Ammon's horn (tissue), 1 donor: ENCODE results near the gene CST5.
"Not testable (repeated sequence)": the region's sequence is repeated elsewhere in the genome, so short reads cannot be mapped to it uniquely, and the experiment has no call there.

Experiments
- DNase-seq: peaks from one replicate; pipeline ENCODE4 v3.0.0-alpha.2; 2016; ENCODE audit warnings: low spot score

The CST5 gene

GRCh38 chr20:23879328-23879798, at the start of gene CST5:
Gene CST5 (minus strand): TSS chr20:23879748. CDS start chr20:23879676, 72 bp downstream.
- no peak for DNase-seq

DNA sequence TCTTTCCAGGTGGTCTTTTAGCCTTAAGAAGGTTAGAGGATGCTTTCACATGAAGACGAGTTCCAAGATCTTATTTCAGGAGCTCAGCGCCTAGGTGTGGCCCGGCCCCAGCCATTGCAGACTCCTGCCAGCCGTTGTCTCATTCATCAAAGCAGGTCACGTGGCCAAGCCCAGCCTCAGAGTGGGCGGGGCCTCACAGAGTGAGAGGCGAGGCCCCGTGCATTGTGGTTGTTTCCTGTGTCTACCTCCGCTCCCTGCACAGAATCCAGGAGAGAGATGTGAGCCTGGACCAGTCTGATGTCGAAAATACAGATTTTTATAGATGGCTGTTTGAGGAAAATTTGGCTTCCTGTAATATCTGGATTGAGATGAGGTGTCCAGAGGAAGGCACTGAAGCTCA, 49.2 kb upstream of the CST5 start:
- no peak for DNase-seq

DNA sequence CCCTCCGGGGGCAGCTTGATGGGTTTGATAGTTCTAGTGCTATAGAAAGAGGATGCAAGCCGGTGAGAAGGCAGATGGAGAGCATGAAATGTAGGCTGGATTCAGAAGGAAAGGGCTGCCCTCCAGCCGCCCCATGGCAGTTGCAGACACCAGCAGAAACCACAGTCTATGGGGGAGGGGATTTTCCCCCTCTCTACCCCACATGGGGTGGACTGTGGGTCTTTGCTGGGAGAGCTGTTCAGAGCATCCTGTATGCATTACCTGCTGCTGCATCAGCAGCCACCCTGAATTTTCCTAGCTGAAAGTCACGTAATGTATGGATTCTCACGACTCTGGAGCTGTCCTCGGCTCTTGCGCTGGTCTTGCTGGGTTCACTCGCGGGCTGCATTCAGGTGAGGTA, 48.8 kb upstream of the CST5 start:
- DNase-seq, result no peak

GRCh38 chr20:23926944-23927872, 47.7 kb upstream of the CST5 start:
- no peak for DNase-seq

- no peak for DNase-seq
Observed at GRCh38 chr20:23926526-23926880, 47.0 kb upstream of the CST5 start.

DNA sequence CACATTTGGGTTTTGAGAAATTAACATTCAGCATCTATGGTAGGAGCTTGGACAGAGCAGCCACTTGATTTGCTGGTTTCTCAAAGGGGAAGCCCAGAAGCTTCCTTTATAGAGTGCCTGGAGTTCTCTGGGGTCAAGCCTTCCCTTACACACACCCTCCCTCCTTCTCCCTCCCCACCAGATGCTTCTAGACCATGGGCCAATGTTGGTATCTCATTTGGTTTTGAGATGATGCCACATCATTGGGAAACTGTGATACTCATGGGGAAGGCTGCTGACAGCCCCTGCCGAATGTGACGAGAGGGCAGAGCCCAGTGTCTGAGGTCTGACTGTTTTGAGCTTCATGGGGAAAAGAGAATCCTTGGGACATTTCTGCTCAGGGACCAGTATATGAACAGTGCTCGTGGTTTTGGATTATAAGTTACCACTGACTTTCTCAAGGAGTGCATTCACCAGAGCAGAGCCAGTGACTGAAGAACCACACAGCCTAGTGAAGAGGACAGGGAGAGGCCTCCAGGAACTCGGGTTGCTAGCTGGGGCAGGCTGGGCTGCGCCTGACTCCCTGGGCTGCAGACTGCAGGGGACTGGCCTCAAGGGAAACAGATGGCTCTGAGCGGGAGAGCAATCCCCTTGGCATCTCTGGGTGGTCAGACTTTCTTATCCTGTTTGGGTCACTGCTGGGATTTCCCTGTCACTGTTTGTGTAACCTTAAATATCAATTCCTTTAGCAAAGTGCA, 46.4 kb upstream of the CST5 start:
- DNase-seq, result no peak

DNA sequence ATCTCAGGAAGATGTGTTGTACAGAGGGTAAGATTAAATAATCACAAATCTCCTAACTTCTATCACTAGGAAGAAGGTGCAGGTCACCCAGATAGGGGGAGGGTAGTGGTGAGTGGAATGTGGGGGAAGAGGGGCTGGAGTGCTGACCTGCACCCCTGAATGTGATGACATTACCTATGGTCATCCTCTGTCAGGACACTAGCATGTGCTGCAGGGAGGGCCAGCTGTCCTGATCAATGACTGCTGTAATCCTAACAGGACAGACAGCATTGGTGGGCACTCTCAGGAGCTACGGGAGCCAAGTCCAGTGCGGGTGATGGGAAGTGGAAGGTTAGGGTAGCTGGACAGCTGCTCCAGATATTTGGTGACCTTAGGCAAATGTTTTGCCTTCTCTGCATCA, 45.2 kb upstream of the CST5 start:
- DNase-seq, result no peak

GRCh38 chr20:23923891-23924435, 44.4 kb upstream of the CST5 start:
- no peak for DNase-seq

- DNase-seq, result no peak
Observed at GRCh38 chr20:23923311-23923710, 43.8 kb upstream of the CST5 start.

GRCh38 chr20:23920408-23921325, 41.1 kb upstream of the CST5 start:
- no peak for DNase-seq

DNA sequence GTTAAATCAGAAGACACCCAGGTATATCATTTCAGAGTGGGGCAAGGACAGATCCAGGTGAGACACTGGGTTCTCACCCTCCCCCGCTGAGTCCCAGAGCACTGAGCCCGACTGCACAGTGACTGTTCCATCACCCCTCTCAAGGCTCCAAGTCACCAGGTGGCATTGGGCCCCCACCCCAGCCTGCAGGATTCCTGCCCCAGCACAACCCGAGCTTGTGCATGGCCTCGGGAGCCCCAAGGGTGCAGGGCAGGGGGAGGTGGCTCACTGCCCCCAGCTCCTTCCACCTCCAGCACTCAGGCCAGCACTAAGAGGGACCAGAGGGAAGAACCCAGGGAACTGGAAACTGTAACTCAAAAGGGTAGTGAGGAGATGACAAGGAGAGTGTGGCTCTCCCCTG, 39.3 kb upstream of the CST5 start:
- no peak for DNase-seq

DNA sequence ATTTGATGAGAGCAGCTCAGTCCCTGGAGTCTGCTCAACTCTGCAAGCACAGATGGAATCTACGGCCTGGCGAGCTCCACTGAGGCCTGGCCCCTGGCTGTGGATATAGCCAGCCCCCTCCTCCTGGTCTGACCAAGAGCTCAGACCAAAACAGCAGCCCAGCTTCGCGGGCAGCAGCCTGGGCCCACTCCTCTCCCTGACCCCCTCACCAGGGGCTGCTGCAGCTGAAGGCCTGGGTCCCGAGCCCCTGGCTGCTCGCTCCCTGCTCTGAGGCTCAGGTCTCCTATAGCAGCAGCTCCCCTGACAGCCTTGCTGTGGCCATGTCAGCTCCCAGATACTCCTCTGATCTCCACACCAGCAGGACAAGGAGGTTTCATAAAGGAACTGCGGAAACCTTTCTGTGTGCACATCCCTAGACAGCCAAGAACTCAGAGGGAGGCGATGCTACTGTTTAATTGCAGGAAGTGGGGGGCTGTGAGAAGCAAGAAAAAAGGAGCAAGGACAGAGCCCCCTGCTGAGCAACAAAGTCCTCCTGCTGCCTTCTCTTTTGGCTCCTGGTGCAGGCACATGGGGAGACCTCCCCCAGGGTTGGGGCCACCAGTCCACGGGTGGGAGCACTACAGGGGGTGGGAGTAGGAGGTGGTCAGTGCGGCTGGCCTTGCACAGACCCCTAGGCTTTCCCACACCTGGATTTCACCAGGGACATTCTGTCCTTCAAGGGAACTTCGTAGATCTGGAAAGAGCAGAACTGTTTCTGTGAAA, 38.7 kb upstream of the CST5 start:
- DNase-seq, result no peak

- DNase-seq, result no peak
Observed at GRCh38 chr20:23917024-23917725, 37.6 kb upstream of the CST5 start.

GRCh38 chr20:23915844-23916243, 36.3 kb upstream of the CST5 start:
- DNase-seq, result no peak

DNA sequence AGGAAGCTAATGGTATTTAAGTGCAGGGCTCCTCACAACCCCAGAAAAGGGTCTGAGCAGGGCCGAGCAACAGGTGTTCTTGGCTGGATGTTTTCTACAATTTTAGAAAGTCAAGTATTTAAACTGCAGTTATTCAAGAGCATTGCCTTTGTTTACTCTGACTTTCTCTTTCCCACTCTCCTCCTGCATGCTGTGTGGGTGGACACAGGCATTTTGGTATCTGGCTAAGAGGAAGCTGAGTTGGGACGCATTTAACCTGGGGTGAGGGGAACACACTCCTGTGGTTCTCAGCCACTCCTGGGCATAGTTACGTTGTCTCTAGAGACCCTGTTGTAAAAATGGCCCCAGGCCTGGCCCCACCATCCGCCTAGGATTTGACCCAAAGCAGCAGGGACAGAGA, 34.9 kb upstream of the CST5 start:
- not testable (repeated sequence) for DNase-seq

DNA sequence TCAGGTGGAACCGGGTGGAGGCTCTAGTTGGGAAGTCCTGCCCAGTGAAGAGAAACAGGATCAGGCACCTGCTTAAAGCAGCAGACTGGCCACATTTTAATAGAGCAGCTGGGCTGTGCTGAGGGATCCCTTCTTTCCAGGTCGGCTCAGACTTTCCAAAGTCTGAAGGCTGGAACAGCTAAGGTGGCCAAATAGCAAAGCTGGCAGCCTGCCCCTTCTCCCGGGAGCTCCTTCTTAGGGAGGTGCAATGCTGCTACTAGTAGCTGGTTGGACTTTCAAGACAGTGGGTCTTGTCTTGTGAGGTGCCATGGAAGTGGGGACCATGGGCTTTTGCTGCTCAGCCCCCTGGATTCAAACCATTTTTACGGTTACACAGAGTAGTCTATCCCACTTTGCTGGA, 30.7 kb upstream of the CST5 start:
- DNase-seq, result no peak

DNA sequence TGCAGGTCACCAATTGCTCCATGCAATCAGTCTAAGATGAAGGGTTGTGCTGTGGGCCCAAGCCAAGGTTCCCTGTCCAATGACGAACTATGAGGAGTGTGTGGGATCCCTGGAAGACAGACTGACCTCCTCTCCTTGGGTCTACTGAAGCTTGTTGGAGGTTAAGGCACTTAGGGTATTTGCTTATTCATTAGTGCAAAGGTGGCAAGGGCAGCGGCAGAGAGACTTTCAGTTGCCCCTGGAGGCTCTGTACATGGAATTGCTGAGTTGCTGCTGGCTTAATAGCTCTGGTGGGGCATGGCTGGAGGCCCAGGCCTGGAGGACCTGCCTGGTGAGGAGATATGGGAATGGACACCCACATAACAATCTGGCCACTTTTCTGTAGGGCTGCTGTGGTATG, 29.8 kb upstream of the CST5 start:
- no peak for DNase-seq

DNA sequence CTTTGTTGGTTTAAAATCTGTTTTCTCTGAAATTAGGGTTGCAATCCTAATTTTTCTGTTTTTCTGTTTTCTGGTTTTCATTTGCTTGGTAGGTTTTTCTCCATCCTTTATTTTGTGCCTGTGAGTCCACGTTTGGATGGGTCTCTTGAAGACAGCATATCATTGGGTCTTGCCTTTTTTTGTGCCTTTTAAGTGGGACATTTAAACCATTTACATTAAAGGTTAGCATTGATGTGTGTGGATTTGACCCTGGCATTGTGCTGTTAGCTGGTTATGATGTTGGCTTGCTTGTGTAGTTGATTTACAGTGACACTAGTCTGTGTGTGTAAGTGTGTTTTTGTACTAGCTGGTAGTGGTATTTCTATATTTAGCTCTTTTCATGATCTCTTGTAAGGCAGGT, 28.0 kb upstream of the CST5 start:
- no peak for DNase-seq

DNA sequence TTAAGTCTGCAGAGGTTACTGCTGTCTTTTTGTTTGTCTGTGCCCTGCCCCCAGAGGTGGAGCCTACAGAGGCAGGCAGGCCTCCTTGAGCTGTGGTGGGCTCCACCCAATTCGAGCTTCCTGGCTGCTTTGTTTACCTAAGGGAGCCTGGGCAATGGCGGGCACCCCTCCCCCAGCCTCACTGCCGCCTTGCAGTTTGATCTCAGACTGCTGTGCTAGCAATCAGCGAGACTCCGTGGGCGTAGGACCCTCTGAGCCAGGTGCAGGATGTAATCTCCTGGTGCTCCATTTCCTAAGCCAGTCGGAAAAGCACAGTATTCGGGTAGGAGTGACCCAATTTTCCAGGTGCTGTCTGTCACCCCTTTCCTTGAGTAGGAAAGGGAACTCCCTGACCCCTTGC, 22.8 kb upstream of the CST5 start:
- not testable (repeated sequence) for DNase-seq

GRCh38 chr20:23890867-23891266, 11.3 kb upstream of the CST5 start:
- DNase-seq, result not testable (repeated sequence)
